Keratinocyte (primary cell): Measurements from ENCODE around the gene TMUB1.

ENCODE experiments used
- CTCF ChIP-seq, 3 experiments: IDR thresholded peaks in 1 of 3; conservative IDR thresholded peaks in 1 of 3; optimal IDR thresholded peaks in 1 of 3; 2 replicates in 2 of 3; 3 replicates in 1 of 3; pipeline versions ENCODE3 to v1.5.1; 2011; ENCODE audit warnings: low read length in 3 of 3, mild to moderate bottlenecking in 3 of 3, moderate library complexity in 2 of 3, control low read depth in 1 of 3, inconsistent platforms in 1 of 3; ENCODE audit not compliant: insufficient read depth in 2 of 3; ENCODE audit errors: extremely low read depth in 1 of 3
- EZH2 ChIP-seq: IDR thresholded peaks from one replicate; pipeline ENCODE4 v1.6.1; 2012; ENCODE audit warnings: inconsistent platforms, mild to moderate bottlenecking, low read length, moderate library complexity

GRCh38 chr7:151034312-151035025 lies 48.8 kb downstream of the TMUB1 start:
- no peak for TF ChIP-seq EZH2
- no peak for TF ChIP-seq CTCF (optimal IDR thresholded peaks at IDR 0.05 in 1 of 3, IDR thresholded peaks at IDR 0.05 in 1 of 3, conservative IDR thresholded peaks at IDR 0.05 in 1 of 3; ENCODE audit: extremely low read depth in 1 of 3, insufficient read depth in 2 of 3, low read length in 3 of 3)
